Panc1 (cell line): Measurements from ENCODE around the gene BTN3A1. TPM values are rescaled to one million over a fixed set of nuclear protein-coding genes. Genes with fewer than 3 reads are reported as not detected.

ENCODE experiments used
- ATAC-seq: fragments of 200-7000 bp; cut with Tn5 transposase; 2 replicates; pipeline ENCODE4 v1.9.1; 2020; ENCODE audit warnings: mild to moderate bottlenecking, moderate library complexity
- BruUV-seq: library from RNA; stranded (reverse); fragments of 400-500 nt; replicated peaks from 2 replicates; lab custom pipeline; 2021; lab: Mats Ljungman, UMichigan
- CTCF ChIA-PET: fragments of 300-600 bp; sonication (Branson Sonifier 250); formaldehyde crosslinking; loops from one replicate; lab custom pipeline; 2022; ENCODE audit warnings: antibody characterized with exemption; lab: Charles Lee
- POLR2A ChIA-PET: fragments of 300-600 bp; sonication (Branson Sonifier 250); formaldehyde crosslinking; loops from one replicate; lab custom pipeline; 2022; ENCODE audit warnings: antibody characterized with exemption; lab: Charles Lee
- DNase-seq: peaks from one replicate; pipeline ENCODE4 v3.0.0-alpha.2; 2010; ENCODE audit warnings: low read depth, low spot score
- H3K27ac ChIP-seq: 2 replicates; pipeline ENCODE4 v1.5.1; 2011; ENCODE audit warnings: mild to moderate bottlenecking, low read length, inconsistent platforms
- H3K27me3 ChIP-seq: fragments of 200-500 bp; sonication (Bioruptor generic); 2 replicates; pipeline ENCODE4 v1.6.0; 2014; ENCODE audit warnings: low read length, inconsistent platforms; ENCODE audit not compliant: control insufficient read depth, insufficient read depth
- H3K36me3 ChIP-seq: fragments of 200-500 bp; sonication (Bioruptor generic); 2 replicates; pipeline ENCODE4 v1.5.1; 2014; ENCODE audit warnings: inconsistent platforms, mild to moderate bottlenecking, low read length, moderate library complexity; ENCODE audit not compliant: control insufficient read depth, insufficient read depth
- H3K4me1 ChIP-seq: 2 replicates; pipeline ENCODE4 v1.5.1; 2011; ENCODE audit warnings: inconsistent platforms, mild to moderate bottlenecking, low read length, moderate library complexity; ENCODE audit not compliant: control insufficient read depth, insufficient read depth
- H3K4me3 ChIP-seq, 2 experiments: 2 replicates each; pipeline ENCODE4 v1.5.1; 2011 to 2012; ENCODE audit warnings: low read depth in 2 of 2, low read length in 2 of 2, mild to moderate bottlenecking in 2 of 2, inconsistent platforms in 1 of 2, moderate library complexity in 1 of 2
- H3K9me3 ChIP-seq: fragments of 200-500 bp; sonication (Bioruptor generic); 2 replicates; pipeline ENCODE4 v1.5.1; 2014; ENCODE audit warnings: low read depth, mild to moderate bottlenecking, inconsistent platforms, low read length, moderate library complexity; ENCODE audit not compliant: control insufficient read depth, insufficient read depth
- CTCF ChIP-seq: fragments of 450-650 bp; IDR thresholded peaks from 2 replicates; pipeline ENCODE4 v1.5.1; 2017; ENCODE audit warnings: mild to moderate bottlenecking
- POLR2AphosphoS5 ChIP-seq: IDR thresholded peaks from 2 replicates; pipeline ENCODE4 v1.6.1; 2012; ENCODE audit warnings: mild to moderate bottlenecking, low read depth, low read length, moderate library complexity
- SIN3A ChIP-seq: IDR thresholded peaks from 2 replicates; pipeline ENCODE4 v1.6.1; 2012; ENCODE audit warnings: low read depth, mild to moderate bottlenecking, low read length, moderate library complexity, borderline replicate concordance; ENCODE audit not compliant: insufficient read depth
- TCF7L2 ChIP-seq: IDR thresholded peaks from 2 replicates; pipeline ENCODE4 v1.6.1; 2011; ENCODE audit warnings: mild to moderate bottlenecking, low read depth, low read length, inconsistent platforms
- in situ Hi-C: cut with HindIII; loops from 2 replicates; pipeline ENCODE4 v1.10.0; 2016; ENCODE audit warnings: low sequenced_read_pairs, low pct_unique_long_range_greater_than_20kb
- intact Hi-C: fragments of 100-400 bp; cut with micrococcal nuclease; formaldehyde crosslinking; loops from one replicate; pipeline ENCODE4 v1.10.0; 2022; ENCODE audit not compliant: unreplicated experiment
- total RNA-seq: library from RNA; stranded (reverse); gene quantifications from one replicate; pipeline ENCODE4 v1.2.1, GENCODE V29; 2021; ENCODE audit not compliant: unreplicated experiment
- TF ChIP-seq, protein P1 (sequence below), 2 experiments: IDR thresholded peaks; 2 replicates each; pipeline ENCODE4 v1.6.1; 2011 to 2012; ENCODE audit warnings: low read depth in 2 of 2, control low read depth in 1 of 2, low read length in 1 of 2, mild to moderate bottlenecking in 1 of 2, moderate library complexity in 1 of 2; ENCODE audit not compliant: insufficient read depth in 1 of 2

BTN3A1 gene
- total RNA-seq, 1 experiment from 2014 or later: 5.0 TPM

GRCh38 chr6:26454631-26455030, 52.6 kb downstream of the BTN3A1 start:
- BruUV-seq: no TSS peak
- H3K27ac ChIP-seq: no peak overlapping the region
- DNase-seq (no peak), ATAC-seq (no peak)
- H3K27me3 ChIP-seq: no peaks in the 10 kb centered on the region
- ChIA-PET POLR2A (no interaction called here), CTCF (no interaction called here)
- intact Hi-C loops: no loop called here
- TF ChIP-seq POLR2AphosphoS5 (no peak), CTCF (no peak), TCF7L2 (no peak), SIN3A (no peak)
- TF ChIP-seq, protein P1, sequence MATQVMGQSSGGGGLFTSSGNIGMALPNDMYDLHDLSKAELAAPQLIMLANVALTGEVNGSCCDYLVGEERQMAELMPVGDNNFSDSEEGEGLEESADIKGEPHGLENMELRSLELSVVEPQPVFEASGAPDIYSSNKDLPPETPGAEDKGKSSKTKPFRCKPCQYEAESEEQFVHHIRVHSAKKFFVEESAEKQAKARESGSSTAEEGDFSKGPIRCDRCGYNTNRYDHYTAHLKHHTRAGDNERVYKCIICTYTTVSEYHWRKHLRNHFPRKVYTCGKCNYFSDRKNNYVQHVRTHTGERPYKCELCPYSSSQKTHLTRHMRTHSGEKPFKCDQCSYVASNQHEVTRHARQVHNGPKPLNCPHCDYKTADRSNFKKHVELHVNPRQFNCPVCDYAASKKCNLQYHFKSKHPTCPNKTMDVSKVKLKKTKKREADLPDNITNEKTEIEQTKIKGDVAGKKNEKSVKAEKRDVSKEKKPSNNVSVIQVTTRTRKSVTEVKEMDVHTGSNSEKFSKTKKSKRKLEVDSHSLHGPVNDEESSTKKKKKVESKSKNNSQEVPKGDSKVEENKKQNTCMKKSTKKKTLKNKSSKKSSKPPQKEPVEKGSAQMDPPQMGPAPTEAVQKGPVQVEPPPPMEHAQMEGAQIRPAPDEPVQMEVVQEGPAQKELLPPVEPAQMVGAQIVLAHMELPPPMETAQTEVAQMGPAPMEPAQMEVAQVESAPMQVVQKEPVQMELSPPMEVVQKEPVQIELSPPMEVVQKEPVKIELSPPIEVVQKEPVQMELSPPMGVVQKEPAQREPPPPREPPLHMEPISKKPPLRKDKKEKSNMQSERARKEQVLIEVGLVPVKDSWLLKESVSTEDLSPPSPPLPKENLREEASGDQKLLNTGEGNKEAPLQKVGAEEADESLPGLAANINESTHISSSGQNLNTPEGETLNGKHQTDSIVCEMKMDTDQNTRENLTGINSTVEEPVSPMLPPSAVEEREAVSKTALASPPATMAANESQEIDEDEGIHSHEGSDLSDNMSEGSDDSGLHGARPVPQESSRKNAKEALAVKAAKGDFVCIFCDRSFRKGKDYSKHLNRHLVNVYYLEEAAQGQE (IDR thresholded peaks at IDR 0.05; ENCODE audit: insufficient read depth in 1 of 2, low read depth in 2 of 2, low read length in 1 of 2): no peak
- no peaks in the 10 kb centered on the region; the same call in 1 of the 2 replicates for H3K36me3 ChIP-seq
- no peaks in the 10 kb centered on the region for H3K9me3 ChIP-seq
- in situ Hi-C loops: no loop called here
- H3K4me3 ChIP-seq: no peak overlapping the region
- H3K4me1 ChIP-seq: peaks cover 5% of the 10 kb centered on the region

DNA sequence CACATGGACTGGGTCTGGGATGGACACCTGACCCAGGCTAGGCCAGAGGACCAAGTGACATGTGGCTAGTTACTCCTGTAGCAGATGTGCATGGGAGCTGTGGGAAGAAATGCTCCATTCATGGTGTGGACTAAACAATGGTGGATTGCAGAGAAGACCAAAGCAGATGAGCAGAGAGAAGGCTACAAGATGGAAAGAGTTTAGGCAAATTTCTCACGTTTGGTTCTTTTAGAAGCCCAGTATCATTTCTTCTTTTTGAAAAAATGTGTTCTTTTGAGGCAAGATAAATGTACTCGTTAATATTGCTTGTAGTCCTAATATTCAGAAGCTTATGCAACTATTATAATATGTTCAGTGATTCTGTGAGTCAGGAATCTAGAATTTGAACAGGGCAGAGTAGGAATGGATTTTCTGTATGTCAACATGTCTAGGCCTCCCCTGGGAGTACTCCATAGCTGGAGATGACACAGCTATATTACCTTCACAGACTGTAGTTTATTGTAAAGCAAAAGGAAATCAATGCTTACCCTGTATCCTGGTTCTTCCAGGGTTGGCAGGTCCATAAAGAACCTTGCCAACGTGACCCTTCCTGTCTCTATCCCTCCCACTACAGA, 53.4 kb downstream of the BTN3A1 start:
- Histone ChIP-seq H3K36me3 (no peaks in the 10 kb centered on the region; the same call in none of the 2 replicates), H3K27me3 (no peaks in the 10 kb centered on the region), H3K27ac (no peak overlapping the region), H3K9me3 (no peaks in the 10 kb centered on the region), H3K4me1 (peaks cover 5% of the 10 kb centered on the region), H3K4me3 (no peak overlapping the region)
- TF ChIP-seq SIN3A (no peak), CTCF (no peak), POLR2AphosphoS5 (no peak), TCF7L2 (no peak)
- TF ChIP-seq, protein P1 (IDR thresholded peaks at IDR 0.05; ENCODE audit: insufficient read depth in 1 of 2, low read depth in 2 of 2, low read length in 1 of 2): no peak
- ATAC-seq (no peak), DNase-seq (no peak)
- intact Hi-C loops (no loop called here), in situ Hi-C loops (no loop called here)
- CTCF ChIA-PET: no interaction called here
- POLR2A ChIA-PET: no interaction called here
- BruUV-seq: no TSS peak
